ENCODE measurements around the gene P3H2. TPM values are rescaled to one million over a fixed set of nuclear protein-coding genes. Genes with fewer than 3 reads are reported as not detected.
"Not testable (repeated sequence)": the region's sequence is repeated elsewhere in the genome, so short reads cannot be mapped to it uniquely, and the experiment has no call there.

The P3H2 gene
- total and polyA plus RNA-seq, 2 experiments from 2014 or later = 8.2 to 24.2 TPM

- Mint-ChIP-seq H3K4me1 (peaks cover 16% of the 10 kb centered on the region), H3K4me3 (no peak overlapping the region), H3K27me3 (ENCODE audit: insufficient read depth, low read depth, poor library complexity) (peaks cover 8% of the 10 kb centered on the region), H3K27ac (peak overlapping the region; percentile 23; the same call in 1 of the 2 replicates), H3K36me3 (ENCODE audit: low read depth) (peaks cover 8% of the 10 kb centered on the region; the same call in 2 of the 3 replicates), H3K9me3 (no peaks in the 10 kb centered on the region)
- H3K4me3 ChIP-seq = no peak overlapping the region
- DNase-seq (ENCODE audit: low spot score) (peak; percentile 94), ATAC-seq (peak; percentile 67)
- no peak overlapping the region; the same call in 1 of the 2 replicates for H2AFZ ChIP-seq
- TF ChIP-seq CTCF (conservative IDR thresholded peaks at IDR 0.05; ENCODE audit: low read depth in 2 of 2) (peak; percentile 97 to 99), CREB1 (CRISPR knock-in tag; IDR thresholded peaks at IDR 0.05; ENCODE audit: low read depth) (no peak), STAT1 (IDR thresholded peaks at IDR 0.05; ENCODE audit: unreplicated experiment) (no peak), EZH2phosphoT487 (IDR thresholded peaks at IDR 0.05; ENCODE audit: unreplicated experiment) (no peak), EZH2 (IDR thresholded peaks at IDR 0.05; ENCODE audit: low read depth, unreplicated experiment) (no peak), ETS1 (IDR thresholded peaks at IDR 0.05) (no peak), REST (IDR thresholded peaks at IDR 0.05; ENCODE audit: unreplicated experiment) (no peak), ZNF462 (CRISPR knock-in tag; IDR thresholded peaks at IDR 0.05) (no peak)
- H3F3A ChIP-seq (replicated peaks; ENCODE audit: low read depth) = no peaks in the 10 kb centered on the region
- H3K9me2 ChIP-seq (ENCODE audit: insufficient read depth) = no peaks in the 10 kb centered on the region
- no peaks in the 10 kb centered on the region for H3K79me2 ChIP-seq (replicated peaks; ENCODE audit: insufficient read depth)
- no peaks in the 10 kb centered on the region for H4K20me1 ChIP-seq (replicated peaks; ENCODE audit: insufficient read depth)
- H3K27ac ChIP-seq (ENCODE audit: low read depth) = no peak overlapping the region
- peaks cover 8% of the 10 kb centered on the region; the same call in 1 of the 2 replicates for H3K4me1 ChIP-seq (ENCODE audit: insufficient read depth)
- H3K4me2 ChIP-seq = no peak overlapping the region
- no peaks in the 10 kb centered on the region for H3K27me3 ChIP-seq (ENCODE audit: insufficient read depth)
- no peaks in the 10 kb centered on the region for H3K36me3 ChIP-seq (ENCODE audit: insufficient read depth)
These were observed 159.1 kb downstream of the P3H2 start for GRCh38 chr3:189961522-189962161.

GRCh38 chr3:189961086-189961485, 159.6 kb downstream of the P3H2 start:
- H3K27me3 Mint-ChIP-seq (ENCODE audit: insufficient read depth, low read depth, poor library complexity); H3K27ac Mint-ChIP-seq; H3K27ac ChIP-seq (ENCODE audit: low read depth); H3K4me2 ChIP-seq; H3K4me3 Mint-ChIP-seq; H3K4me1 ChIP-seq (ENCODE audit: insufficient read depth); DNase-seq (ENCODE audit: low spot score); H3F3A ChIP-seq (replicated peaks; ENCODE audit: low read depth); H3K9me2 ChIP-seq (ENCODE audit: insufficient read depth); H3K9me3 Mint-ChIP-seq; H3K27me3 ChIP-seq (ENCODE audit: insufficient read depth); H4K20me1 ChIP-seq (replicated peaks; ENCODE audit: insufficient read depth); H3K4me3 ChIP-seq; ATAC-seq; H3K79me2 ChIP-seq (replicated peaks; ENCODE audit: insufficient read depth); H3K36me3 Mint-ChIP-seq (ENCODE audit: low read depth); H3K36me3 ChIP-seq (ENCODE audit: insufficient read depth); H2AFZ ChIP-seq: not testable (repeated sequence)
- H3K4me1 Mint-ChIP-seq = peaks cover 11% of the 10 kb centered on the region

Measured in GM23338 (cell line).